GM23338 (cell line): ENCODE measurements around the gene PPP1R10. TPM values are rescaled to one million over a fixed set of nuclear protein-coding genes. Genes with fewer than 3 reads are reported as not detected.

Experiments
- ATAC-seq: fragments of 200-7000 bp; cut with Tn5 transposase; 3 replicates; pipeline ENCODE4 v1.9.1; 2020
- DNase-seq: peaks from one replicate; pipeline ENCODE4 v3.0.0-alpha.2; 2015; ENCODE audit warnings: low spot score
- H2AFZ ChIP-seq: fragments of 200-600 bp; sonication (generic); 2 replicates; pipeline ENCODE4 v1.8.0; 2016; ENCODE audit warnings: antibody characterized with exemption, mild to moderate bottlenecking, moderate library complexity
- H3F3A ChIP-seq: fragments of 200-600 bp; sonication (generic); replicated peaks from 2 replicates; pipeline ENCODE4 v1.8.0; 2017; ENCODE audit warnings: antibody characterized with exemption, mixed run types, low read depth
- H3K27ac ChIP-seq: fragments of 200-600 bp; sonication (generic); 2 replicates; pipeline ENCODE4 v1.6.1; 2016; ENCODE audit warnings: low read depth
- H3K27me3 ChIP-seq: fragments of 200-600 bp; sonication (generic); 2 replicates; pipeline ENCODE4 v1.8.0; 2016; ENCODE audit warnings: mild to moderate bottlenecking, mixed run types, moderate library complexity; ENCODE audit not compliant: insufficient read depth
- H3K36me3 ChIP-seq: fragments of 200-600 bp; sonication (generic); 2 replicates; pipeline ENCODE4 v1.8.0; 2016; ENCODE audit warnings: mild to moderate bottlenecking; ENCODE audit not compliant: insufficient read depth
- H3K4me1 ChIP-seq: fragments of 200-600 bp; sonication (generic); 2 replicates; pipeline ENCODE4 v1.8.0; 2016; ENCODE audit warnings: mild to moderate bottlenecking, moderate library complexity; ENCODE audit not compliant: insufficient read depth
- H3K4me2 ChIP-seq: fragments of 200-600 bp; sonication (generic); 2 replicates; pipeline ENCODE4 v1.7.1; 2017; ENCODE audit warnings: mixed run types
- H3K4me3 ChIP-seq: fragments of 200-600 bp; sonication (generic); 2 replicates; pipeline ENCODE4 v1.6.1; 2016; ENCODE audit warnings: mixed run types
- H3K79me2 ChIP-seq: fragments of 200-600 bp; sonication (generic); replicated peaks from 2 replicates; pipeline ENCODE4 v1.8.0; 2017; ENCODE audit warnings: mild to moderate bottlenecking; ENCODE audit not compliant: insufficient read depth
- H3K9me2 ChIP-seq: fragments of 200-600 bp; sonication (generic); 2 replicates; pipeline ENCODE4 v1.8.0; 2017; ENCODE audit not compliant: insufficient read depth
- H4K20me1 ChIP-seq: fragments of 200-600 bp; sonication (generic); replicated peaks from 2 replicates; pipeline ENCODE4 v1.8.0; 2017; ENCODE audit warnings: mild to moderate bottlenecking; ENCODE audit not compliant: insufficient read depth
- H3K27ac Mint-ChIP-seq: 2 replicates; pipeline ENCODE4 v1.8.0; 2020; ENCODE audit warnings: inconsistent platforms, mild to moderate bottlenecking, moderate library complexity, mixed read lengths
- H3K27me3 Mint-ChIP-seq: 3 replicates; pipeline ENCODE4 v1.8.0; 2022; ENCODE audit warnings: low read depth, mild to moderate bottlenecking, moderate library complexity, mixed read lengths, inconsistent platforms; ENCODE audit not compliant: insufficient read depth, poor library complexity
- H3K36me3 Mint-ChIP-seq: 3 replicates; pipeline ENCODE4 v1.8.0; 2021; ENCODE audit warnings: low read depth, mild to moderate bottlenecking, inconsistent platforms, moderate library complexity, mixed read lengths
- H3K4me1 Mint-ChIP-seq: 3 replicates; pipeline ENCODE4 v1.8.0; 2020; ENCODE audit warnings: mild to moderate bottlenecking, inconsistent platforms, mixed read lengths
- H3K4me3 Mint-ChIP-seq: 3 replicates; pipeline ENCODE4 v1.8.0; 2021; ENCODE audit warnings: moderate library complexity, mild to moderate bottlenecking, inconsistent platforms, mixed read lengths
- H3K9me3 Mint-ChIP-seq: 3 replicates; pipeline ENCODE4 v1.8.0; 2020; ENCODE audit warnings: moderate library complexity, mild to moderate bottlenecking, inconsistent platforms, mixed read lengths
- CREB1 ChIP-seq: fragments of 250-450 bp; sonication (Bioruptor Pico); IDR thresholded peaks from 2 replicates; pipeline ENCODE4 v1.5.0; 2020; ENCODE audit warnings: low read depth, mild to moderate bottlenecking, moderate library complexity
- EZH2 ChIP-seq: fragments of 200-600 bp; sonication (generic); IDR thresholded peaks from one replicate; pipeline ENCODE4 v1.8.0; 2017; ENCODE audit warnings: antibody characterized with exemption, mild to moderate bottlenecking, low read depth; ENCODE audit not compliant: unreplicated experiment
- EZH2phosphoT487 ChIP-seq: fragments of 200-600 bp; sonication (generic); IDR thresholded peaks from one replicate; pipeline ENCODE4 v1.8.1; 2018; ENCODE audit warnings: antibody characterized with exemption; ENCODE audit not compliant: unreplicated experiment
- JUNB ChIP-seq: IDR thresholded peaks from one replicate; pipeline ENCODE4 v1.6.1; 2016; ENCODE audit warnings: antibody characterized with exemption; ENCODE audit not compliant: unreplicated experiment
- NANOG ChIP-seq: IDR thresholded peaks from 2 replicates; pipeline ENCODE4 v1.6.1; 2016; ENCODE audit warnings: antibody characterized with exemption, borderline replicate concordance
- POLR2AphosphoS5 ChIP-seq: IDR thresholded peaks from 2 replicates; pipeline ENCODE4 v1.6.1; 2016; ENCODE audit warnings: antibody characterized with exemption, low read depth
- STAT1 ChIP-seq: IDR thresholded peaks from one replicate; pipeline ENCODE4 v1.6.1; 2016; ENCODE audit warnings: antibody characterized with exemption; ENCODE audit not compliant: unreplicated experiment
- ZNF114 ChIP-seq: fragments of 250-450 bp; sonication (Bioruptor Pico); IDR thresholded peaks from 2 replicates; pipeline ENCODE4 v1.5.0; 2020; ENCODE audit warnings: mild to moderate bottlenecking, moderate library complexity
- ZNF331 ChIP-seq: fragments of 250-450 bp; sonication (Bioruptor Pico); IDR thresholded peaks from 2 replicates; pipeline ENCODE4 v1.5.0; 2020; ENCODE audit warnings: low read depth, mild to moderate bottlenecking, moderate library complexity
- long read RNA-seq: library from polyadenylated mRNA; unstranded; transcript quantifications from one replicate; pipeline ENCODE4 v2.0.0, GENCODE V29; 2020; ENCODE audit not compliant: unreplicated experiment
- polyA plus RNA-seq: library from polyadenylated mRNA; unstranded; fragments of >200 nt; fragmentation: Nextera tagmentation; extraction: Ambion mirVana; gene quantifications from 2 replicates; pipeline ENCODE4 v1.2.1, GENCODE V29; 2016
- total RNA-seq: library from RNA; depleted of rRNA; stranded (reverse); fragments of >200 nt; shearing (Covaris generic); gene quantifications from 2 replicates; pipeline ENCODE4 v1.2.3, GENCODE V29; 2014; rRNA removed
- TF ChIP-seq, protein P1 (sequence below): fragments of 250-450 bp; sonication (Bioruptor Pico); IDR thresholded peaks from 2 replicates; pipeline ENCODE4 v1.5.0; 2020; ENCODE audit warnings: mild to moderate bottlenecking, moderate library complexity
- TF ChIP-seq, protein P2 (sequence below): IDR thresholded peaks from one replicate; pipeline ENCODE4 v1.6.1; 2018; ENCODE audit warnings: antibody characterized with exemption; ENCODE audit not compliant: unreplicated experiment
- TF ChIP-seq, protein P3 (sequence below): IDR thresholded peaks from 2 replicates; pipeline ENCODE4 v1.6.1; 2016; ENCODE audit warnings: antibody characterized with exemption
- TF ChIP-seq, protein P4 (sequence below), 2 experiments: fragments of 200-600 bp in 1 of 2; sonication (generic) in 1 of 2; conservative IDR thresholded peaks; 2 replicates each; pipeline versions ENCODE4 v1.5.1 to v1.6.1; 2016 to 2017; ENCODE audit warnings: antibody characterized with exemption in 2 of 2, low read depth in 2 of 2, mild to moderate bottlenecking in 2 of 2, moderate library complexity in 1 of 2

PPP1R10 gene
- 41.0 and 41.3 TPM in 2 replicates for total RNA-seq
- 41.9 and 42.9 TPM in 2 replicates for polyA plus RNA-seq
- long read RNA-seq, partial matches to known transcripts = 15 of 18 reads
- long read RNA-seq, other reads (novel, unspliced or antisense) = 3 of 18 reads

DNA sequence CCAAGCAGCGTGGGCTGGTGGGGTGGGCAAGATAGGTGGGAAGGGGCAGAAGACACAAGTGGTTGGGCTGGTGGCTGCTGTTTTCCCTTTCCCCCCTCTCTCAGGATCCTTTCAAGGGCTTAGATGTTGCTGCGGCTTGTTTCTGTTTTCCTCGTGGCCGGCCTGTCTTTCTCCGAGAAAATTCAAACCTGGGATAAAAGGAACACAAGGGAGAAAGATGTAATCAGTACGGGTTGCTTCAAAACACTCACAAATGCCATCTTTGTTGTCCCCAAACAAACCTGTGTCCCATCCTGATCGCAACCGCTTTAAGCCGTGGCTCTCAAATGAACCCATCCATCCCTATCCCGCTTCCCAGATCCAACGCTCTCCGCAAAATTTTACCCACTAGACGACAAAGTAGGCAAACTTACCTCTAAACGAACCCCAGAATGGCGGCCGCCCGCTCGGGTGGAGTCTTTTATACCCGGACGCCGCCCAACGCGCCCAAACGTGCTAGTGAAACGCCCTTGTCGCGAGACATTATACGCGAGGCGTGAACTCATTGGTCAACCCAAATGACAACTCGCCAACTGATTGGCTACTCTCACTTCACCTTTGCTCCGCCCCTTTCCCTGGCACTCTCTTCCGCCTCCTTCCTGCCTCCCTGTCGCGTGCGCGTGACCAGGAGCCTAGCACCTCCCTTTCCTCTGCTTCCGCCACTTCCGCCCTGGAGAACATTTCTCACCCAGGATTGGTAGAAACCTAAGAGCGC lies at the start of gene PPP1R10:
Gene PPP1R10 (minus strand): TSS at position 433 of the 754 bp plus-strand sequence. CDS start 7,299 bp downstream, outside the sequence.
- H3K27ac ChIP-seq = peak within 1 kb of the TSS; percentile 98
- peaks cover 7% of the 10 kb centered on the region; the same call in 1 of the 2 replicates for H3F3A ChIP-seq
- Mint-ChIP-seq H3K36me3 (peaks cover 72% of the 10 kb centered on the region), H3K27me3 (peaks cover 34% of the 10 kb centered on the region), H3K4me3 (peak within 1 kb of the TSS; percentile 96), H3K4me1 (peaks cover 27% of the 10 kb centered on the region), H3K27ac (peak within 1 kb of the TSS; percentile 100), H3K9me3 (peaks cover 18% of the 10 kb centered on the region; the same call in 2 of the 3 replicates)
- H2AFZ ChIP-seq = no peak within 1 kb of the TSS
- H3K27me3 ChIP-seq = no peaks in the 10 kb centered on the region
- peak; percentile 100 for DNase-seq
- TF ChIP-seq EZH2 (no peak), POLR2AphosphoS5 (peak; percentile 98), JUNB (no peak), NANOG (no peak), EZH2phosphoT487 (no peak), ZNF114 (CRISPR knock-in tag) (no peak), ZNF331 (no peak), STAT1 (no peak), CREB1 (CRISPR knock-in tag) (peak; percentile 77)
- TF ChIP-seq, protein P1, sequence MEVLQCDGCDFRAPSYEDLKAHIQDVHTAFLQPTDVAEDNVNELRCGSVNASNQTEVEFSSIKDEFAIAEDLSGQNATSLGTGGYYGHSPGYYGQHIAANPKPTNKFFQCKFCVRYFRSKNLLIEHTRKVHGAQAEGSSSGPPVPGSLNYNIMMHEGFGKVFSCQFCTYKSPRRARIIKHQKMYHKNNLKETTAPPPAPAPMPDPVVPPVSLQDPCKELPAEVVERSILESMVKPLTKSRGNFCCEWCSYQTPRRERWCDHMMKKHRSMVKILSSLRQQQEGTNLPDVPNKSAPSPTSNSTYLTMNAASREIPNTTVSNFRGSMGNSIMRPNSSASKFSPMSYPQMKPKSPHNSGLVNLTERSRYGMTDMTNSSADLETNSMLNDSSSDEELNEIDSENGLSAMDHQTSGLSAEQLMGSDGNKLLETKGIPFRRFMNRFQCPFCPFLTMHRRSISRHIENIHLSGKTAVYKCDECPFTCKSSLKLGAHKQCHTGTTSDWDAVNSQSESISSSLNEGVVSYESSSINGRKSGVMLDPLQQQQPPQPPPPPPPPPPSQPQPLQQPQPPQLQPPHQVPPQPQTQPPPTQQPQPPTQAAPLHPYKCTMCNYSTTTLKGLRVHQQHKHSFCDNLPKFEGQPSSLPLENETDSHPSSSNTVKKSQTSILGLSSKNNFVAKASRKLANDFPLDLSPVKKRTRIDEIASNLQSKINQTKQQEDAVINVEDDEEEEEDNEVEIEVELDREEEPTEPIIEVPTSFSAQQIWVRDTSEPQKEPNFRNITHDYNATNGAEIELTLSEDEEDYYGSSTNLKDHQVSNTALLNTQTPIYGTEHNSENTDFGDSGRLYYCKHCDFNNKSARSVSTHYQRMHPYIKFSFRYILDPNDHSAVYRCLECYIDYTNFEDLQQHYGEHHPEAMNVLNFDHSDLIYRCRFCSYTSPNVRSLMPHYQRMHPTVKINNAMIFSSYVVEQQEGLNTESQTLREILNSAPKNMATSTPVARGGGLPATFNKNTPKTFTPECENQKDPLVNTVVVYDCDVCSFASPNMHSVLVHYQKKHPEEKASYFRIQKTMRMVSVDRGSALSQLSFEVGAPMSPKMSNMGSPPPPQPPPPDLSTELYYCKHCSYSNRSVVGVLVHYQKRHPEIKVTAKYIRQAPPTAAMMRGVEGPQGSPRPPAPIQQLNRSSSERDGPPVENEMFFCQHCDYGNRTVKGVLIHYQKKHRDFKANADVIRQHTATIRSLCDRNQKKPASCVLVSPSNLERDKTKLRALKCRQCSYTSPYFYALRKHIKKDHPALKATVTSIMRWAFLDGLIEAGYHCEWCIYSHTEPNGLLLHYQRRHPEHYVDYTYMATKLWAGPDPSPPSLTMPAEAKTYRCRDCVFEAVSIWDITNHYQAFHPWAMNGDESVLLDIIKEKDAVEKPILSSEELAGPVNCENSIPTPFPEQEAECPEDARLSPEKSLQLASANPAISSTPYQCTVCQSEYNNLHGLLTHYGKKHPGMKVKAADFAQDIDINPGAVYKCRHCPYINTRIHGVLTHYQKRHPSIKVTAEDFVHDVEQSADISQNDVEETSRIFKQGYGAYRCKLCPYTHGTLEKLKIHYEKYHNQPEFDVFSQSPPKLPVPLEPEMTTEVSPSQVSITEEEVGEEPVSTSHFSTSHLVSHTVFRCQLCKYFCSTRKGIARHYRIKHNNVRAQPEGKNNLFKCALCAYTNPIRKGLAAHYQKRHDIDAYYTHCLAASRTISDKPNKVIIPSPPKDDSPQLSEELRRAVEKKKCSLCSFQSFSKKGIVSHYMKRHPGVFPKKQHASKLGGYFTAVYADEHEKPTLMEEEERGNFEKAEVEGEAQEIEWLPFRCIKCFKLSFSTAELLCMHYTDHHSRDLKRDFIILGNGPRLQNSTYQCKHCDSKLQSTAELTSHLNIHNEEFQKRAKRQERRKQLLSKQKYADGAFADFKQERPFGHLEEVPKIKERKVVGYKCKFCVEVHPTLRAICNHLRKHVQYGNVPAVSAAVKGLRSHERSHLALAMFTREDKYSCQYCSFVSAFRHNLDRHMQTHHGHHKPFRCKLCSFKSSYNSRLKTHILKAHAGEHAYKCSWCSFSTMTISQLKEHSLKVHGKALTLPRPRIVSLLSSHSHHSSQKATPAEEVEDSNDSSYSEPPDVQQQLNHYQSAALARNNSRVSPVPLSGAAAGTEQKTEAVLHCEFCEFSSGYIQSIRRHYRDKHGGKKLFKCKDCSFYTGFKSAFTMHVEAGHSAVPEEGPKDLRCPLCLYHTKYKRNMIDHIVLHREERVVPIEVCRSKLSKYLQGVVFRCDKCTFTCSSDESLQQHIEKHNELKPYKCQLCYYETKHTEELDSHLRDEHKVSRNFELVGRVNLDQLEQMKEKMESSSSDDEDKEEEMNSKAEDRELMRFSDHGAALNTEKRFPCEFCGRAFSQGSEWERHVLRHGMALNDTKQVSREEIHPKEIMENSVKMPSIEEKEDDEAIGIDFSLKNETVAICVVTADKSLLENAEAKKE (CRISPR knock-in tag) = no peak
- TF ChIP-seq, protein P2, sequence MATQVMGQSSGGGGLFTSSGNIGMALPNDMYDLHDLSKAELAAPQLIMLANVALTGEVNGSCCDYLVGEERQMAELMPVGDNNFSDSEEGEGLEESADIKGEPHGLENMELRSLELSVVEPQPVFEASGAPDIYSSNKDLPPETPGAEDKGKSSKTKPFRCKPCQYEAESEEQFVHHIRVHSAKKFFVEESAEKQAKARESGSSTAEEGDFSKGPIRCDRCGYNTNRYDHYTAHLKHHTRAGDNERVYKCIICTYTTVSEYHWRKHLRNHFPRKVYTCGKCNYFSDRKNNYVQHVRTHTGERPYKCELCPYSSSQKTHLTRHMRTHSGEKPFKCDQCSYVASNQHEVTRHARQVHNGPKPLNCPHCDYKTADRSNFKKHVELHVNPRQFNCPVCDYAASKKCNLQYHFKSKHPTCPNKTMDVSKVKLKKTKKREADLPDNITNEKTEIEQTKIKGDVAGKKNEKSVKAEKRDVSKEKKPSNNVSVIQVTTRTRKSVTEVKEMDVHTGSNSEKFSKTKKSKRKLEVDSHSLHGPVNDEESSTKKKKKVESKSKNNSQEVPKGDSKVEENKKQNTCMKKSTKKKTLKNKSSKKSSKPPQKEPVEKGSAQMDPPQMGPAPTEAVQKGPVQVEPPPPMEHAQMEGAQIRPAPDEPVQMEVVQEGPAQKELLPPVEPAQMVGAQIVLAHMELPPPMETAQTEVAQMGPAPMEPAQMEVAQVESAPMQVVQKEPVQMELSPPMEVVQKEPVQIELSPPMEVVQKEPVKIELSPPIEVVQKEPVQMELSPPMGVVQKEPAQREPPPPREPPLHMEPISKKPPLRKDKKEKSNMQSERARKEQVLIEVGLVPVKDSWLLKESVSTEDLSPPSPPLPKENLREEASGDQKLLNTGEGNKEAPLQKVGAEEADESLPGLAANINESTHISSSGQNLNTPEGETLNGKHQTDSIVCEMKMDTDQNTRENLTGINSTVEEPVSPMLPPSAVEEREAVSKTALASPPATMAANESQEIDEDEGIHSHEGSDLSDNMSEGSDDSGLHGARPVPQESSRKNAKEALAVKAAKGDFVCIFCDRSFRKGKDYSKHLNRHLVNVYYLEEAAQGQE = no peak
- TF ChIP-seq, protein P3, sequence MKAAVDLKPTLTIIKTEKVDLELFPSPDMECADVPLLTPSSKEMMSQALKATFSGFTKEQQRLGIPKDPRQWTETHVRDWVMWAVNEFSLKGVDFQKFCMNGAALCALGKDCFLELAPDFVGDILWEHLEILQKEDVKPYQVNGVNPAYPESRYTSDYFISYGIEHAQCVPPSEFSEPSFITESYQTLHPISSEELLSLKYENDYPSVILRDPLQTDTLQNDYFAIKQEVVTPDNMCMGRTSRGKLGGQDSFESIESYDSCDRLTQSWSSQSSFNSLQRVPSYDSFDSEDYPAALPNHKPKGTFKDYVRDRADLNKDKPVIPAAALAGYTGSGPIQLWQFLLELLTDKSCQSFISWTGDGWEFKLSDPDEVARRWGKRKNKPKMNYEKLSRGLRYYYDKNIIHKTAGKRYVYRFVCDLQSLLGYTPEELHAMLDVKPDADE = peak; percentile 80
- TF ChIP-seq, protein P4, sequence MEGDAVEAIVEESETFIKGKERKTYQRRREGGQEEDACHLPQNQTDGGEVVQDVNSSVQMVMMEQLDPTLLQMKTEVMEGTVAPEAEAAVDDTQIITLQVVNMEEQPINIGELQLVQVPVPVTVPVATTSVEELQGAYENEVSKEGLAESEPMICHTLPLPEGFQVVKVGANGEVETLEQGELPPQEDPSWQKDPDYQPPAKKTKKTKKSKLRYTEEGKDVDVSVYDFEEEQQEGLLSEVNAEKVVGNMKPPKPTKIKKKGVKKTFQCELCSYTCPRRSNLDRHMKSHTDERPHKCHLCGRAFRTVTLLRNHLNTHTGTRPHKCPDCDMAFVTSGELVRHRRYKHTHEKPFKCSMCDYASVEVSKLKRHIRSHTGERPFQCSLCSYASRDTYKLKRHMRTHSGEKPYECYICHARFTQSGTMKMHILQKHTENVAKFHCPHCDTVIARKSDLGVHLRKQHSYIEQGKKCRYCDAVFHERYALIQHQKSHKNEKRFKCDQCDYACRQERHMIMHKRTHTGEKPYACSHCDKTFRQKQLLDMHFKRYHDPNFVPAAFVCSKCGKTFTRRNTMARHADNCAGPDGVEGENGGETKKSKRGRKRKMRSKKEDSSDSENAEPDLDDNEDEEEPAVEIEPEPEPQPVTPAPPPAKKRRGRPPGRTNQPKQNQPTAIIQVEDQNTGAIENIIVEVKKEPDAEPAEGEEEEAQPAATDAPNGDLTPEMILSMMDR (conservative IDR thresholded peaks at IDR 0.05; ENCODE audit: low read depth in 2 of 2) = no peak
- H3K4me3 ChIP-seq = peak within 1 kb of the TSS; percentile 68
- peaks cover 19% of the 10 kb centered on the region for H3K4me1 ChIP-seq
- peak; percentile 74 for ATAC-seq
- H3K36me3 ChIP-seq = peaks cover 28% of the 10 kb centered on the region; the same call in 1 of the 2 replicates
- no peaks in the 10 kb centered on the region for H3K9me2 ChIP-seq
- peak within 1 kb of the TSS; percentile 89 for H3K4me2 ChIP-seq
- peaks cover 51% of the 10 kb centered on the region for H3K79me2 ChIP-seq
- peaks cover 5% of the 10 kb centered on the region; the same call in 1 of the 2 replicates for H4K20me1 ChIP-seq
